ENCODE data around the gene KCNQ1.

DNA sequence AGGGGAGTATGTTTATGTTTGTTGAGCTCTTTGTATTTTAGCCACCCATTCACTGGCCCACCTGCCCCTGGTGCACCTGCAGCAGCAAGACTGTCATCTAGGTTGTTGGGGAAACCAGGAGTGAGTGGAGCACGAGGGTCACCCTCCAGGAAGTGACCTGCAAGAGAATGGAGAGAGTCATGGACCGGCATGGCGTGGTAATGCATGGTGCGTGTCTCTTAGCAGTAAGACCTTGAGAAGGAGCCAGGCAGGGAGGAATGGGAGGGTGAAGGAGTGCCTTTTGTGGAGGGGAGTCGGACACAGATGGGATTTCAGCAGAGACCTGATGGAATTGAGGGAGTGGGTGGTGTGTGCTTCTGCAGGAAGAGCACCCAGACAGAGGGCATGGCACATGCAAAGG, 37.9 kb downstream of the KCNQ1 start:
- TF ChIP-seq RARB (CRISPR knock-in tag; IDR thresholded peaks at IDR 0.05) (no peak), OSR1 (CRISPR knock-in tag; IDR thresholded peaks at IDR 0.05) (no peak), BACH2 (CRISPR knock-in tag; IDR thresholded peaks at IDR 0.05; ENCODE audit: borderline replicate concordance) (no peak), ZFP30 (CRISPR knock-in tag; IDR thresholded peaks at IDR 0.05) (no peak), ESRRG (CRISPR knock-in tag; IDR thresholded peaks at IDR 0.05) (no peak), PPARA (CRISPR knock-in tag; IDR thresholded peaks at IDR 0.05; ENCODE audit: borderline replicate concordance) (no peak), GLIS3 (CRISPR knock-in tag; IDR thresholded peaks at IDR 0.05) (no peak), CSDC2 (CRISPR knock-in tag; IDR thresholded peaks at IDR 0.05) (no peak), TCF4 (CRISPR knock-in tag; IDR thresholded peaks at IDR 0.05; ENCODE audit: borderline replicate concordance) (no peak), ARNTL (CRISPR knock-in tag; IDR thresholded peaks at IDR 0.05; ENCODE audit: borderline replicate concordance, low read depth) (no peak)
- TF ChIP-seq, protein P1, sequence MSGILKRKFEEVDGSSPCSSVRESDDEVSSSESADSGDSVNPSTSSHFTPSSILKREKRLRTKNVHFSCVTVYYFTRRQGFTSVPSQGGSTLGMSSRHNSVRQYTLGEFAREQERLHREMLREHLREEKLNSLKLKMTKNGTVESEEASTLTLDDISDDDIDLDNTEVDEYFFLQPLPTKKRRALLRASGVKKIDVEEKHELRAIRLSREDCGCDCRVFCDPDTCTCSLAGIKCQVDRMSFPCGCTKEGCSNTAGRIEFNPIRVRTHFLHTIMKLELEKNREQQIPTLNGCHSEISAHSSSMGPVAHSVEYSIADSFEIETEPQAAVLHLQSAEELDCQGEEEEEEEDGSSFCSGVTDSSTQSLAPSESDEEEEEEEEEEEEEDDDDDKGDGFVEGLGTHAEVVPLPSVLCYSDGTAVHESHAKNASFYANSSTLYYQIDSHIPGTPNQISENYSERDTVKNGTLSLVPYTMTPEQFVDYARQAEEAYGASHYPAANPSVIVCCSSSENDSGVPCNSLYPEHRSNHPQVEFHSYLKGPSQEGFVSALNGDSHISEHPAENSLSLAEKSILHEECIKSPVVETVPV (CRISPR knock-in tag; IDR thresholded peaks at IDR 0.05), result no peak
- TF ChIP-seq, protein P2, sequence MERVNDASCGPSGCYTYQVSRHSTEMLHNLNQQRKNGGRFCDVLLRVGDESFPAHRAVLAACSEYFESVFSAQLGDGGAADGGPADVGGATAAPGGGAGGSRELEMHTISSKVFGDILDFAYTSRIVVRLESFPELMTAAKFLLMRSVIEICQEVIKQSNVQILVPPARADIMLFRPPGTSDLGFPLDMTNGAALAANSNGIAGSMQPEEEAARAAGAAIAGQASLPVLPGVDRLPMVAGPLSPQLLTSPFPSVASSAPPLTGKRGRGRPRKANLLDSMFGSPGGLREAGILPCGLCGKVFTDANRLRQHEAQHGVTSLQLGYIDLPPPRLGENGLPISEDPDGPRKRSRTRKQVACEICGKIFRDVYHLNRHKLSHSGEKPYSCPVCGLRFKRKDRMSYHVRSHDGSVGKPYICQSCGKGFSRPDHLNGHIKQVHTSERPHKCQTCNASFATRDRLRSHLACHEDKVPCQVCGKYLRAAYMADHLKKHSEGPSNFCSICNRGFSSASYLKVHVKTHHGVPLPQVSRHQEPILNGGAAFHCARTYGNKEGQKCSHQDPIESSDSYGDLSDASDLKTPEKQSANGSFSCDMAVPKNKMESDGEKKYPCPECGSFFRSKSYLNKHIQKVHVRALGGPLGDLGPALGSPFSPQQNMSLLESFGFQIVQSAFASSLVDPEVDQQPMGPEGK (CRISPR knock-in tag; IDR thresholded peaks at IDR 0.05; ENCODE audit: borderline replicate concordance), result no peak
- TF ChIP-seq, protein P3, sequence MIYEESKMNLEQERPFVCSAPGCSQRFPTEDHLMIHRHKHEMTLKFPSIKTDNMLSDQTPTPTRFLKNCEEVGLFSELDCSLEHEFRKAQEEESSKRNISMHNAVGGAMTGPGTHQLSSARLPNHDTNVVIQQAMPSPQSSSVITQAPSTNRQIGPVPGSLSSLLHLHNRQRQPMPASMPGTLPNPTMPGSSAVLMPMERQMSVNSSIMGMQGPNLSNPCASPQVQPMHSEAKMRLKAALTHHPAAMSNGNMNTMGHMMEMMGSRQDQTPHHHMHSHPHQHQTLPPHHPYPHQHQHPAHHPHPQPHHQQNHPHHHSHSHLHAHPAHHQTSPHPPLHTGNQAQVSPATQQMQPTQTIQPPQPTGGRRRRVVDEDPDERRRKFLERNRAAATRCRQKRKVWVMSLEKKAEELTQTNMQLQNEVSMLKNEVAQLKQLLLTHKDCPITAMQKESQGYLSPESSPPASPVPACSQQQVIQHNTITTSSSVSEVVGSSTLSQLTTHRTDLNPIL (CRISPR knock-in tag; IDR thresholded peaks at IDR 0.05; ENCODE audit: low read depth), result no peak

All from SK-N-SH treated with all-trans-retinoic acid at 6 μM for 48 hours (cell line).